BLaER1 treated with 17β-estradiol and CSF1 and Interleukin-3, amounts not matched to agents 10 nM and 100 nM (cell line): ENCODE measurements around the gene CDK12.
"Not testable (repeated sequence)": the region's sequence is repeated elsewhere in the genome, so short reads cannot be mapped to it uniquely, and the experiment has no call there.

Source experiments
- H3K27ac ChIP-seq, 11 experiments: shearing (Covaris generic); formaldehyde crosslinking; 2 replicates each; pipeline ENCODE4 v1.8.1; 2022
- H3K27me3 ChIP-seq, 11 experiments: shearing (Covaris generic); formaldehyde crosslinking; 2 replicates each; pipeline ENCODE4 v1.8.1; 2022
- H3K36me3 ChIP-seq, 11 experiments: shearing (Covaris generic); formaldehyde crosslinking; 2 replicates each; pipeline ENCODE4 v1.8.1; 2022
- H3K4me1 ChIP-seq, 10 experiments: shearing (Covaris generic); formaldehyde crosslinking; 2 replicates each; pipeline ENCODE4 v1.8.1; 2022
- H3K4me2 ChIP-seq, 11 experiments: shearing (Covaris generic); formaldehyde crosslinking; 2 replicates each; pipeline ENCODE4 v1.8.1; 2022
- H3K4me3 ChIP-seq, 10 experiments: shearing (Covaris generic); formaldehyde crosslinking; 2 replicates each; pipeline ENCODE4 v1.8.1; 2022
- H3K9ac ChIP-seq, 11 experiments: shearing (Covaris generic); formaldehyde crosslinking; 2 replicates each; pipeline ENCODE4 v1.8.1; 2022
- H3K9me3 ChIP-seq, 11 experiments: shearing (Covaris generic); formaldehyde crosslinking; replicated peaks in 1 of 11; 2 replicates each; pipeline ENCODE4 v1.8.1; 2022
- H4K20me1 ChIP-seq, 11 experiments: shearing (Covaris generic); formaldehyde crosslinking; 2 replicates each; pipeline ENCODE4 v1.8.1; 2022
- Cebpa-rat ChIP-seq, 11 experiments: shearing (Covaris generic); IDR thresholded peaks; 2 replicates each; pipeline ENCODE4 v1.8.1; 2022

The CDK12 gene

DNA sequence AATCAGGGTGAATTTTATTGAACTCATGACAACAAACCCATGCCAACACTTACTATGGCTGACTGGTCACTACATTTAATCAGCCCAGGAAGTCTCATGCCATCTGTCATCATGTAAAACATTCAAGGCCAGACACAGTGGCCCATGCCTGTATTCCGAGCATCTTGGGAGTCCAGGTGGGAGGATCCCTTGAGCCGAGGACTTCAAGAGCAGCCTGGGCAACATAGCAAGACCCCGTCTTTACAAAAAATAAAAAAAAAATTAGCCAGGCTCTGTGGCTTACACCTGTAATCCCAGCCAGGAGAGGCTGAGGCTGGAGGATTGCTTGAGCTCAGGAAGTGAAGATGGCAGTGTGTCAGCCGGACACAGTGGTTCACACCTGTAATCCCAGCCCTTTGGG, 5.4 kb upstream of the CDK12 start:
- TF ChIP-seq Cebpa-rat (IDR thresholded peaks at IDR 0.05) = no peak
- Histone ChIP-seq H3K9me3 (peaks cover 0 to 5% (median 0%) of the 10 kb centered on the region in 11 experiments; a peak in 1 of 22 replicates), H3K4me3 (no peak overlapping the region), H3K27ac (no peak overlapping the region), H4K20me1 (no peaks in the 10 kb centered on the region), H3K36me3 (no peaks in the 10 kb centered on the region), H3K4me1 (peaks cover 0 to 13% (median 8%) of the 10 kb centered on the region in 10 experiments; a peak in 15 of 20 replicates), H3K27me3 (no peaks in the 10 kb centered on the region), H3K9ac (no peak overlapping the region; a peak in 1 of 22 replicates), H3K4me2 (no peak overlapping the region)

DNA sequence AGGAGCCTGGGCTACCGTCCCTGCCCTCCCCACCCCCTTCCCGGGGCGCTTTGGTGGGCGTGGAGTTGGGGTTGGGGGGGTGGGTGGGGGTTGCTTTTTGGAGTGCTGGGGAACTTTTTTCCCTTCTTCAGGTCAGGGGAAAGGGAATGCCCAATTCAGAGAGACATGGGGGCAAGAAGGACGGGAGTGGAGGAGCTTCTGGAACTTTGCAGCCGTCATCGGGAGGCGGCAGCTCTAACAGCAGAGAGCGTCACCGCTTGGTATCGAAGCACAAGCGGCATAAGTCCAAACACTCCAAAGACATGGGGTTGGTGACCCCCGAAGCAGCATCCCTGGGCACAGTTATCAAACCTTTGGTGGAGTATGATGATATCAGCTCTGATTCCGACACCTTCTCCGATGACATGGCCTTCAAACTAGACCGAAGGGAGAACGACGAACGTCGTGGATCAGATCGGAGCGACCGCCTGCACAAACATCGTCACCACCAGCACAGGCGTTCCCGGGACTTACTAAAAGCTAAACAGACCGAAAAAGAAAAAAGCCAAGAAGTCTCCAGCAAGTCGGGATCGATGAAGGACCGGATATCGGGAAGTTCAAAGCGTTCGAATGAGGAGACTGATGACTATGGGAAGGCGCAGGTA, 762 bp downstream of the CDK12 start:
- Histone ChIP-seq H3K27me3 (no peaks in the 10 kb centered on the region), H3K9ac (peak overlapping the region; percentile 98 to 100 (median 100)), H3K27ac (peak overlapping the region; percentile 97 to 100 (median 99)), H3K4me3 (peak overlapping the region; percentile 82 to 98 (median 90)), H3K4me2 (peak overlapping the region; percentile 76 to 99 (median 88)), H3K9me3 (peaks cover 0 to 5% (median 0%) of the 10 kb centered on the region in 11 experiments; a peak in 1 of 22 replicates), H3K4me1 (peaks cover 20 to 36% (median 24%) of the 10 kb centered on the region in 10 experiments), H3K36me3 (peaks cover 4 to 33% (median 21%) of the 10 kb centered on the region in 11 experiments; a peak in 19 of 22 replicates), H4K20me1 (peaks cover 43 to 52% (median 51%) of the 10 kb centered on the region in 11 experiments)
- TF ChIP-seq Cebpa-rat (IDR thresholded peaks at IDR 0.05) = no peak

DNA sequence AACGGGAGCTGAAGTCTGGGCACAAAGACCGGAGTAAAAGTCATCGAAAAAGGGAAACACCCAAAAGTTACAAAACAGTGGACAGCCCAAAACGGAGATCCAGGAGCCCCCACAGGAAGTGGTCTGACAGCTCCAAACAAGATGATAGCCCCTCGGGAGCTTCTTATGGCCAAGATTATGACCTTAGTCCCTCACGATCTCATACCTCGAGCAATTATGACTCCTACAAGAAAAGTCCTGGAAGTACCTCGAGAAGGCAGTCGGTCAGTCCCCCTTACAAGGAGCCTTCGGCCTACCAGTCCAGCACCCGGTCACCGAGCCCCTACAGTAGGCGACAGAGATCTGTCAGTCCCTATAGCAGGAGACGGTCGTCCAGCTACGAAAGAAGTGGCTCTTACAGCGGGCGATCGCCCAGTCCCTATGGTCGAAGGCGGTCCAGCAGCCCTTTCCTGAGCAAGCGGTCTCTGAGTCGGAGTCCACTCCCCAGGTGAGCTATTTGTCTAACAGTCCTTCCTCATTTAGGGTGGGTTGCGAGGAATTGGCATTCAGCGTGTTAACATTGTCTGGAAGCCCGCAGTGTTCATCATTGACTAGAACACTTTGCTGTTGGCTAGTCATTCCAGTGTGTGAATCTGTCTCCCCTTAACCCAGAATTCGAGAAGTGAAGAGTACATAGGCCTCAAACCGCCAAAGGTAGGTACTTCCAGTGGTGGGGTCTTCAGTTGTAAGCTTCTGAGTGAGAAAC, 1.5 kb downstream of the CDK12 start:
- Histone ChIP-seq H4K20me1 (peaks cover 50 to 60% (median 59%) of the 10 kb centered on the region in 11 experiments), H3K4me3 (peak overlapping the region; percentile 82 to 98 (median 90))

DNA sequence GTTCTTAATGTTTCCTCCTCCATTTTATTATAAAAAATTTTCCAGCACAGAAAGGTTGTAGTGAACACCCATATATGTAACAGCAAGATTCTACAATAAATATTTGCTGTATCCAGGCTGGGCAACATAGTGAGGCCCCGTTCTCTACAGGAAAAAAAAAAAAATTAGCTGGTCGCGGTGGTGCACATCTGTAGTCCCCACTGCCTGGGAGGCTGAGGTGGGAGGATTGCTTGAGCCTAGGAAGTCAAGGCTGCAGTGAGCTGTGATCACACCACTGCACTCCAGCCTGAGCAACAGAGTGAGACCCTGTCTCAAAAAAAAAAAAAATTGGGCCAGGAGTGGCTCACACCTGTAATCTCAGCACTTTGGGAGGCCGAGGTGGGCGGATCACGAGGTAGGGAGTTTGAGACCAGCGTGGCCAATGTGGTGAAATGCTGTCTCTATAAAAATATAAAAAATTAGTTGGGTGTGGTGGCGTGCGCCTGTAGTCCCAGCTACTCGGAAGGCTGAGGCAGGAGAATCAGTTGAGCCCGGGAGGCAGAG, 3.4 kb downstream of the CDK12 start:
- Histone ChIP-seq H3K4me3 (peak overlapping the region; percentile 82 to 98 (median 90)), H3K9ac (peak overlapping the region; percentile 98 to 100 (median 100)), H3K36me3 (peaks cover 22 to 60% (median 46%) of the 10 kb centered on the region in 11 experiments; a peak in 20 of 22 replicates), H4K20me1 (peaks cover 66 to 79% (median 78%) of the 10 kb centered on the region in 11 experiments), H3K4me1 (peaks cover 20 to 43% (median 25%) of the 10 kb centered on the region in 10 experiments), H3K4me2 (peak overlapping the region; percentile 76 to 99 (median 88))
- not testable (repeated sequence) for H3K27ac ChIP-seq, H3K9me3 ChIP-seq, H3K27me3 ChIP-seq

More for the DNA sequence above, 1.5 kb downstream of the CDK12 start:
- TF ChIP-seq Cebpa-rat (IDR thresholded peaks at IDR 0.05) = no peak
- Histone ChIP-seq H3K4me2 (peak overlapping the region; percentile 76 to 99 (median 88)), H3K4me1 (peaks cover 20 to 43% (median 25%) of the 10 kb centered on the region in 10 experiments), H3K9ac (peak overlapping the region; percentile 98 to 100 (median 100)), H3K27me3 (no peaks in the 10 kb centered on the region), H3K36me3 (peaks cover 11 to 41% (median 28%) of the 10 kb centered on the region in 11 experiments; a peak in 20 of 22 replicates), H3K9me3 (peaks cover 0 to 5% (median 0%) of the 10 kb centered on the region in 11 experiments; a peak in 1 of 22 replicates), H3K27ac (peak overlapping the region; percentile 97 to 100 (median 99))

DNA sequence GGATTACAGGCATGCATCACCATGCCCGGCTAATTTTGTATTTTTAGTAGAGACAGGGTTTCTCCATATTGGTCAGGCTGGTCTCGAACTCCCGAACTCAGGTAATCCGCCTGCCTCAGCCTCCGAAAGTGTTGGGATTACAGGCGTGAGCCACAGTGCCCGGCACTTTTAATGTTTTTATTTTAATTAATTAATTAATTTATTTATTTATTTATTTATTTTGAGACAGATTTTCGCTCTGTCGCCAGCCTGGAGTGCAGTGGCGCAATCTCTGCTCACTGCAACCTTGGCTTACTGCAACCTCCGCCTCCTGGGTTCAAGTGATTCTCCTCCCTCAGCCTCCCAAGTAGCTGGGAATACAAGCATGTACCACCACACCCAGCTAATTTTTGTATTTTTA, 7.3 kb downstream of the CDK12 start:
- not testable (repeated sequence) for H3K9me3 ChIP-seq, H3K27ac ChIP-seq, H3K27me3 ChIP-seq, H3K4me3 ChIP-seq, H3K9ac ChIP-seq, H3K4me2 ChIP-seq
- Histone ChIP-seq H4K20me1 (peaks cover 73 to 100% (median 100%) of the 10 kb centered on the region in 11 experiments), H3K36me3 (peaks cover 61 to 99% (median 85%) of the 10 kb centered on the region in 11 experiments), H3K4me1 (peaks cover 20 to 42% (median 25%) of the 10 kb centered on the region in 10 experiments)

DNA sequence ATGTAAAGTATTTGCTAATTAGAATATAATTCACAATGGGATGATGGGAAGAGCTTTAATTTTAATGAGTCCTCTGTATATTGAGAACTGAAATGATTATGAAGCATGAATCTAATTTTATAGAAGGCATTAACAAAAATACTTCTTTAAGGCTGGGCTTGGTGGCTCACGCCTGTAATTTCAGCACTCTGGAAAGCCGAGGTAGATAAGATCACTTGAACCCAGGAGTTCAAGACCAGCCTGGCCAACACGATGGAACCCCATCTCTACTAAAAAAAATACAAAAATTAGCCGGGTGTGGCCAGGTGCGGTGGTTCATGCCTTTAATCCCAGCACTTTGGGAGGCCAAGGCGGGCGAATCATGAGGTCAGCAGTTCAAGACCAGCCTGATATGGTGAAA, 12.0 kb downstream of the CDK12 start:
- Histone ChIP-seq H3K36me3 (peaks cover 88 to 100% (median 97%) of the 10 kb centered on the region in 11 experiments), H4K20me1 (peaks cover 39 to 98% (median 91%) of the 10 kb centered on the region in 11 experiments; a peak in 21 of 22 replicates), H3K4me2 (no peak overlapping the region), H3K27me3 (no peaks in the 10 kb centered on the region), H3K4me1 (no peaks in the 10 kb centered on the region), H3K9ac (no peak overlapping the region), H3K4me3 (no peak overlapping the region), H3K9me3 (no peaks in the 10 kb centered on the region), H3K27ac (no peak overlapping the region)
- no peak for TF ChIP-seq Cebpa-rat (IDR thresholded peaks at IDR 0.05)

DNA sequence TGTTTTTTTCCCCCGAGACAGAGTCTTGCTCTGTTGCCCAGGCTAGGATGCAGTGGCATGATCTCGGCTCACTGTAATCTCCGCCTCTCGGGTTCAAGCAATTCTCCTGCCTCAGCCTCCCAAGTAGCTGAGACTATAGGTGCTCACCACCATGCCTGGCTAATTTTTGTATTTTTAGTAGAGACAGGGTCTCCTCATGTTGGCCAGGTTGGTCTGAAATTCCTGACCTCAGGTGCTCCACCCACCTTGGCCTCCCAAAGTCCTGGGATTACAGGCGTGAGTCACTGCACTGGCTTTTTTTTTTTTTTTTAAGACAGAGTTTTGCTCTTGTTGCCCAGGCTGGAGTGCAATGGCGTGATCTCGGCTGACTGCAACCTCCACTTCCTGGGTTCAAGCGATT, 18.3 kb downstream of the CDK12 start:
- H3K4me3 ChIP-seq, H3K27ac ChIP-seq, H3K9ac ChIP-seq, H3K4me2 ChIP-seq, H3K4me1 ChIP-seq, H3K9me3 ChIP-seq, H3K27me3 ChIP-seq: not testable (repeated sequence)
- Histone ChIP-seq H4K20me1 (peaks cover 7 to 98% (median 83%) of the 10 kb centered on the region in 11 experiments; a peak in 19 of 22 replicates), H3K36me3 (peaks cover 92 to 99% (median 97%) of the 10 kb centered on the region in 11 experiments)

DNA sequence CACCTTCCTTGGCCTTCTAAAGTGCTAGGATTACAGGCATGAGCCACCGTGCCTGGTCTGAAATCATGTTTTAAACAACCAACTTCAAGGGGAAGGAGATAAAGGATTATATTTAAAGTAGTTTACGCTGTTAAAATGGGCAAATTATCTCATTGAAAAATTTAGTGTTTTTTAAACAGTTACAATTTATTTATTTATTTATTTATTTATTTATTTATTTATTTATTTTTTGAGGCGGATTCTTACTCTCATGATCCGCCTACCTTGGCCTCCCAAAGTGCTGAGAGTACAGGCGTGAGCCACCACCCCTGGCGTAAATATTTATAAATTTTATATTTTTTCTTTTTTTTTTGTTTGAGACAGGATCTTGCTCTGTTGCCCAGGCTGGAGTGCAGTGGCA, 22.2 kb downstream of the CDK12 start:
- Histone ChIP-seq H3K27me3 (no peaks in the 10 kb centered on the region), H3K9ac (no peak overlapping the region), H3K4me2 (no peak overlapping the region), H3K36me3 (peaks cover 80 to 100% (median 95%) of the 10 kb centered on the region in 11 experiments), H3K9me3 (no peaks in the 10 kb centered on the region), H3K4me1 (peaks cover 0 to 2% (median 0%) of the 10 kb centered on the region in 10 experiments; a peak in 1 of 20 replicates), H4K20me1 (peaks cover 14 to 100% (median 85%) of the 10 kb centered on the region in 11 experiments; a peak in 20 of 22 replicates), H3K4me3 (no peak overlapping the region), H3K27ac (no peak overlapping the region)
- TF ChIP-seq Cebpa-rat (IDR thresholded peaks at IDR 0.05) = no peak

DNA sequence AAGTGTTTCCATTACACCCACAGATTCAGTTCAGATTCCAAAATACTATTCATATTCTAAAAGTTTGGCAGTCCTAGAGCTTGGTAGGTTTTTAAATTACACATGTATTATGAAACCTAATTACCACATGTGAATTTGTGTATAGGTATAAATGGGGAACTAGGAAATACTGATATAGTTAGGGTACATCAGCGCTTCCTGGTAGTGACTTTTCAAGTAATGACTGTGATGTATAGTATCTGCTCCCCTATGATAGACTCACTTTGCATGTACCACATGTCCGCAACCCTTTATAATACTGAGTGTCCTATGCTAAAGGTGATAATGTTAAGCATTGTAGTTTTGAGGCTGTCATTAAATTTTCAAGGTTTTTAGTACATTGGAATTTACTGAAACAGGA, 22.9 kb downstream of the CDK12 start:
- TF ChIP-seq Cebpa-rat (IDR thresholded peaks at IDR 0.05) = no peak
- no peak overlapping the region for H3K4me2 ChIP-seq
- no peak overlapping the region for H3K27ac ChIP-seq
- H3K36me3 ChIP-seq = peaks cover 81 to 100% (median 96%) of the 10 kb centered on the region in 11 experiments
- H3K4me3 ChIP-seq = no peak overlapping the region
- H3K9me3 ChIP-seq = no peaks in the 10 kb centered on the region
- peaks cover 0 to 2% (median 0%) of the 10 kb centered on the region in 10 experiments; a peak in 1 of 20 replicates for H3K4me1 ChIP-seq
- H3K9ac ChIP-seq = no peak overlapping the region
- H4K20me1 ChIP-seq = peaks cover 21 to 100% (median 85%) of the 10 kb centered on the region in 11 experiments; a peak in 20 of 22 replicates
- no peaks in the 10 kb centered on the region for H3K27me3 ChIP-seq
